ENCODE data around the gene DNTT.

Gene DNTT

GRCh38 chr10:96352027-96352426 is 47.8 kb downstream of the DNTT start:
- DNase-seq: no peak

DNA sequence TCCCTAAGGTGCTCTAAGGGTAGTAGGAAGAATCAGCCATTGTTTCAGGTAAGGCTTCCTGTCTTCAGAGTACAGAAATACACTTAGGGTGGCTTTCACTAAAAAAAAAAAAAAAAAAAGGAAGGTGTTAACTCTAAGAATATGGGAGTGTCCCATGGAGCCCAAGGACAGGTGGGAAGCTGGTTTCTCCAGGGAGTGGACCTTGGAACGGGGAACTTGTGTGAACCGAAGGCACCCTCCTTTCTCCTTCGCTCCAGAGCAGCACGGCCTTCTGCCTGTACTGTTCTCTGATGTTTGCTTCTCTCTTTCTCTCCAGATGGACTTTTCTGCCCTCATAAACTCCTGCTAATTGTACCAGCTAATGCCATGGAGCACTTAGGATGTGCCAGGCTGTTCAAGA is 48.3 kb downstream of the DNTT start:
- no peak for DNase-seq

GRCh38 chr10:96357038-96357620 is 52.9 kb downstream of the DNTT start:
- no peak for DNase-seq

DNA sequence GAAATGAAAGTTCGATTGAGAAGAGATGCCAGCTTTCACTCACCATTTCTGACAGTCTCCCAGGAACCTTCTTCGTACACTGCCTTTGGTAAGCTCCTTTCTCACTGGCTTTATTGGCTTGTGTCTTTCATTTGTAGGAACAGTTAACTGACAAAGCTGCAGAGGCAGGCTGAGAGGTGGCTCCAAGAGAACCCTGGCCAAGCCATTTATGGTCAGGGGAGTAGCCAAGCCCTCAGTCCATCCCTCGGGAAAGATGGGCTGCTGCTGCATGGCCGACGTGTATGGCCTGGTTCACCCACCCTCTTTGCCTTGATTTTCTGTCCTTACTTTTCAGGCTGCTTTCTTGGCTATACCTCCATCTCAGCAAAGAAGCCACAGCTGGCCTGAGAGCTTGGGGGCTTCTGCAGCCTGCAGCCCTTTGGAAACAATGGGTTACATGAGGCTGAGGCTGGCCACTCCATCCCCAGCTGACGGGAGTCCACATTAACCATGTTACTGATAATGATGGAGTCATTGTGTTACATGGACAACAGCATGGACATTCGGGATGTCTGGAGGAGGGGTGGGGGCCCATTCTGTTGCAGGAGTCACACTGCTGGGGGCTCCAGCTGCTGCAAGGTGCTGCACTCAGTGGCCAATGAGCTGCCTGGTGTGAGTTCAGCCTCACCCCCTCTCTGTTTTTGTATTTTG is 54.8 kb downstream of the DNTT start, which contains the start of gene OPALIN:
Gene OPALIN, minus strand, starts transcription at position 152 of the 690 bp plus-strand sequence. Its CDS starts 106 bp downstream, at position 46.
- DNase-seq: no peak

DNA sequence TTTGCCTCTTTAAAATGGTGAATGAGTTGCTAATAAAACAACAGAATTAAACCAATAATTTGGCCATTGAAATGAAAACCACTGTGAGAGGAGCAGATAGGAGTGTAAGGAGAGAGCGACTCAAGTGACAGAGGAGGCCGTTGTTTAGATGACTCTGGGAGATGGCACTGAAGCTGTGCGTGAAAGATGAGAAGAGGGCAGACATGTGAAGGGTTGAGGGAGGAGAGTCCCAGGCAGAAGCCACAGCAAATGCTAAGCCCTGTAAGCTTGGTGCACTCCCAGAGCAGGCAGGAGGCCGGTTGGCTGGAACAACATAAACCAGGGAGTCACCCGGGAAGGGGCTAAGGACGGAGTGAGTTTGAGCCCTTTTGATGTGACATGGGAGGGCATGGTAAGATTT is 55.4 kb downstream of the DNTT start:
- no peak for DNase-seq

GRCh38 chr10:96360331-96360730 is 56.1 kb downstream of the DNTT start:
- no peak for DNase-seq

DNA sequence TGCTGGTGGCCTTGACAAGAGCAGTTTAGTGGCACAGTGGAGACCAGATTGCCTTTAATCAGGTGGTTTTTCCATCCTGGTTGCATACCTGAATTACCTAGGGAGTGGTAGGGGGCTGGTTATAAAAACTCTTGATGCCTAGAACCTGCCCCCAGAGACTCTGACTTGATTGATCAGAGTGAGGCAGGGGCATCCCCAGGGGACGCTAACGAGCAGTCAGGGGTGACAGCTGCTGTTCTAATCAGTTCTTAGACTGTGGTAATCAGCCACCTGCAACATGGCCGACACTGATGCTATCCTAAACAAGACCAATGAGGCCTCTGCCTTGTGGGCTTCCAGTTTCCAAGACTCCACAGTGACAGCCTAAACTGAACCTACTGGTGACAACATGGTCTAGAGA is 56.5 kb downstream of the DNTT start:
- no peak for DNase-seq

DNA sequence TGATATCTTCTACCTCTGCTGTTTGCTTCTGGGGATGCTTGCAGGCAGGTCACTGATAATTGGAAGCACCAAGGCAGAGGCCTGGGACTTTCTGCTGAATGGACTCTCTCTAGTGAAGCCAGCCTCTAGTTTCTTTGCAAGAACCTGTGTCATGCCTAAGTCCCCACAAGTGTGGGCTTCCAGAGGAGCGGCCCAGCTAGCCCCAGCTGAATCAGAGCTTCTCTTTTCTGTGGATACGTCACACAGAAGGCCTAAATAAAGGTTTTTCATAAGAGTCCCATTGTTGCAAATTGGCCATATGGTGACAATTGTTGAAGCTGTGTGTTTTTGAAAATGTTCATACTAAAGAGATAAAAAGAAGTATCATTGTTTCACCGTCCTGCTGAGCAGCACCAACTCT is 61.3 kb downstream of the DNTT start:
- DNase-seq: no peak

GRCh38 chr10:96366508-96366907 is 62.3 kb downstream of the DNTT start:
- no peak for DNase-seq

- DNase-seq: no peak
Observed at GRCh38 chr10:96367470-96367869, 63.2 kb downstream of the DNTT start.

DNA sequence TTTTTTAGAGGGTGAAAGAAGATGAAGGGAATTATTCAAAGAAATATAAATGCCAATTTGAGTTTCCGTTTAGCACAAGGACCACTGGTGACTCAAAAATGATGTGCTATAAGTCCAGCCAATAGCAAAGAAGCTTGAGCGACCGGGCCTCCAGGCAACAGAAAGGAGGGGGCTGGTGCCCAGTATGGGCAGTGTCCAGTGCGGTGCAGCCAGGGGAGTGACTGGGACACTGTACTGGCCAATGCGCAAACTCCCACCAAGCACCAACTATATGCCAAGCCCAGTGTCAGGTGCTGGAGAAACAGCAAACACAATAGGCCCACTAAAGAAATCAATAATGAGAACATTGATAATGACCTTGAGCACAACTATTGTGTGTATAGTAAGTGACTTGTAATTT is 64.7 kb downstream of the DNTT start:
- no peak for DNase-seq

DNA sequence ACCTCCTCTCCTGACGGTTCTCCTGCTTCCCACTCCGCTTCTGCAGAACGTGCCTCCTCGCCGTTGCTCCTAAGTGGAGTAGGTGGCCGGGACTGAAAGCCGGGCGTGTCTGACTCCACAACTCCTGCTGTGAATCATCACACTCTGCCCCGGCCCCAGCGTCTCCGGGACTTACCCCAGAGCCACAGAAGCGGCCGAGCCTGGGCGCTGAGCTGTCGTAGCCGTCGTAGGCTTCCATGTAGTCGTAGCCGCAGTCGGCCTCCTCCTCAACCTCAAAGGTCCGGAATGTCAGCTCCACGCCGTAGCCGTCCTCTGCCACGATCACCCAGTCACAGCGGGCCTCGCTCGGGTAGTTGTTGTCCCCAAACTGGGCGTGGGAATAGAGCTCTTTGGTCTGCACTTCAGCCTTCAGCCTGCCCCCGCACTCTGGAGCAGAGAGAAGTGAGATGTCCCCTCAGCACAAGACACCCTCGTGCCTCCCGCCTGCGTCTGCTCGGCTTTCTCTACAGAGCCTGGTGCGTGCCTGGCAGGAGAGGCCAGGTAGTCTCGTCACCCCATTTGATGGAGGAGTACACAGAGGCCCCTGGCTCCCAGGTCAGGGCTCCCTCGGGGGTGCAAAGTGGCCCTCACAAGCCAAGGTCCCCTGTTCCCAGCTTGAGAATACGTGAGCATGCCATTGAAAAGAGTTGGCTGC is 65.8 kb downstream of the DNTT start:
- no peak for DNase-seq

DNA sequence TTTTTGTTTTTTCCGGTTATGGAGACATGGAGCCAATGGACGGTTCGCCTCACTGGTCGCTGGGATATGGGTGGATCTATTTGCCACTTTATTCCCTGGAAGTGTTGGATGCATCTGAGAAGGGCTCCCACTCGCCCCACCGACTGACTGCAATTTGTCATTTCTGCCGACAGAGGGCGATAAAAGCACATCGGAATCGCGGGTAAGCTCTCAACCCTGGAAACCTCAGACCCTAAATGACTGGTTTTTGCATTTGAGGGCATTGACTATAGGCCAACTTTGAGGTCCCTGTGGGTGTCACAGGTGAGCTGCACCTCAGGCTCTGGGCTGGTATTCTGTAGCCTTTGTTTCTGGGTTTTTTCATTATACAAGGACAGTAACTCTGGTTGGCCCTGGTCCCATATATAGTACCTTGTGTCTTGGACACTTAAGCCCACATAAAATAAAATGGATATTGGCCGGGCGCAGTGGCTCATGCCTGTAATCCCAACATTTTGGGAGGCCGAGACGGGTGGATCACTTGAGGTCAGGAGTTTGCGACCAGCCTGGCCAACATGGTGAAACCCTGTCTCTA is 66.4 kb downstream of the DNTT start:
- peak; percentile 41 for DNase-seq

DNA sequence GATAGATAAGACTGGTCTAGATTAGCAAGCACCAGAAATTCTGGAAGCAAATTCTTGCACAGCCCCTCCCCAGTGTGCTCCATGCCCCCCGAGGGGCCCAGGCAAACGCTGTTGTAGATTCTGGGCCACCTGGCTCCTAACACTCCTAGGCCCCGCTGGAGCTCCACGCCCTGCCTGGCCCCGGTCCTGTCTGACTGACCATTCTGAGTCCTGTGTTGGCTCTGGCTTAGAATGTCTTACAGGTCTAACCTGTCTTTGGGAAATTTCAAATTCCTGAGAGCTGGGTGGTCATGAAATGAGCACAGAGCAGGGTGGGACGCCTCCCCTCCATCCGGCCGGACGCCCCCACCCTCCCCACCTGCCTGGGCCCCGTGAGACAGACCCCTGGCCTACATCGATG is 67.1 kb downstream of the DNTT start:
- no peak for DNase-seq

DNA sequence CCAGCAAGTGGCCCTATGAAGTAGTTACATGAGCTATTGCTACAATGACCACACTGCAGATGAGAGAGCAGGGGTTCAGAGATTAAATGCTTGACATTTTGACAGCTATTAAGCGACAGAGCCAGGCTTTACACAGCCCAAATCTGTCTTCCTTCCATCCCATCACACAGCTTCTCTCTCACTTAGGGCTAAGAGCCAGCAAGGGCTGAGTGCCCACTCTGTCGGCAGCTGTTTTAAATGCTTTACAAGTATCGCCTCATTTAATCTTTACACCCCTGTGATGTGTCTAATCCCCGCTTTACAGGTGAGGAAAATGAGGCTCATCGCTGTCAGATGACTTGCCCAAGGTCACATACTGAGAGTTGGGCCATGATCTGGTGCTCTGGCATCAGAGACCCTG is 69.8 kb downstream of the DNTT start:
- DNase-seq: no peak

DNA sequence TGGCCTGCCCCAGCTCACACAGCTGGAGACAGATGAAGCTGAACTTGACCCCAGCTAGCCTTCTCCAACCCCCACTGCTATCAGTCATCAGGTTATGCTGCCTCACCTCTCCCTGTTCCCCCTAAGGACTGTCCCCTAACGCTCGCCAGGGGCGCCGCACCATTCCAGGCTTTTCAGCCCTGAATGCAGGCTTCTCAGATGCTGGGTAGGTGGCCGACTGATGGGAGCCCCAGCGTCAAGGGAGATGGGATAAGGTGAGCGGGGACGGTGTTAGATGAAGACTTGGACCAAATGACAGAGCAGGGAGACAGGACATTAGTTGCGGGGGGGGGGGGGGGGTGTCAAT is 70.4 kb downstream of the DNTT start:
- no peak for DNase-seq

- peak; percentile 87 for DNase-seq
Observed at GRCh38 chr10:96374985-96375830, 71.0 kb downstream of the DNTT start.

DNA sequence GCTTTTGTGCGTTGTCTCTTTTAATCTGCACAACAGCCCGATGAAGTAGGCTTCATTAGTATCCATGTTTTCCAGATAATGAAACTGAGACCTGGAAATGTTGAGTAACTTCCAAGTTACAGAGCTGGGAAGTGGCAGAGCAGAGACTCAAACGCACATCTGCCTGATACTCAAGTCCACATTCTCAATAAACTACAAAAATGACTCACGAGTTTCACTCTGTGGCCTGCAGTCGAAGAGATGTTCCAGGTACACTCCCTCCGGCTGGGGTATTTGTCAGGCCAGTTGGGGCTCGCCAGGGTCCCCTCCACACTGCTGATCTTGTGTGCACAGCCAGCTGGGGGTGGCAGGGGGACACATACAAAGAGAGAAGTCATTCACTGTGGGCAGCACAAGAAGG is 72.2 kb downstream of the DNTT start:
- no peak for DNase-seq

- no peak for DNase-seq
Observed at GRCh38 chr10:96377816-96378294, 73.6 kb downstream of the DNTT start.

DNA sequence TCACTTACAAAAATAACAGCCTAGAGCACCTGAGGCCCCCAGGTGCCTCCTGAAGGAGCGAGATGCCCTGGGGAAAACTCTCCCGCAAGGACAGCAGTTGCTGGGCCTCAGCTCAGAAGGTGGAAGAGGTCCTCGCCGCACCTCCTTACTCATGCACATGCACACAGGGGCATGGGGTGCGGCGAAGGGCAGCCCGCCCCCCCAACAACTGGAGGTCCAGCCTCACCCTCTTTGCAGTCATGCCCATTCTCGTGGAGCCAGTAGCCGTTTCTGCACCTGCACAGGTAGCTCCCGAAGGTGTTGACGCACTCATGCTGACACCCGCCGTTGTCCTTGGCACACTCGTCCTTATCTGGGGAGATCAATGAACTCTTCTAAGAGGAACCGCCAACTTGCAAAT is 74.5 kb downstream of the DNTT start:
- DNase-seq: no peak

GRCh38 chr10:96379758-96380157 is 75.5 kb downstream of the DNTT start:
- DNase-seq: no peak

DNA sequence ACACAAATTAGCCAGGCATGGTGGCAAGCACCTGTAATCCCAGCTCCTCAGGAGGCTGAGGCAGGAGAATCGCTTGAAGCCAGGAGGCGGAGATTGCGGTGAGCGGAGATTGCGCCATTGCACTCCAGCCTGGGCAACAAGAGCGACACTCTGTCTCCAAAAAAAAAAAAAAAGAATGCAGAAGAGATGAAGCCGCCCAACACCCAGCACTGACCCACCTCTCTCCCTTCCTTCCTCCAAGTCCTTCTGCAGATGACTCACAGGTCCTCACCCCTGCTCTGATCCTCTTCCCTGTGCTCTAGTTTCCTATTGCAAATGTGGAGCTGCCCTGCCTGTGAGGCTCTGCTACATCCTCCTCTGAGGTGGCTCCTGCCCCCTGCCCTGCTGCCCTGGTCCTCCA is 76.6 kb downstream of the DNTT start:
- DNase-seq: no peak

DNA sequence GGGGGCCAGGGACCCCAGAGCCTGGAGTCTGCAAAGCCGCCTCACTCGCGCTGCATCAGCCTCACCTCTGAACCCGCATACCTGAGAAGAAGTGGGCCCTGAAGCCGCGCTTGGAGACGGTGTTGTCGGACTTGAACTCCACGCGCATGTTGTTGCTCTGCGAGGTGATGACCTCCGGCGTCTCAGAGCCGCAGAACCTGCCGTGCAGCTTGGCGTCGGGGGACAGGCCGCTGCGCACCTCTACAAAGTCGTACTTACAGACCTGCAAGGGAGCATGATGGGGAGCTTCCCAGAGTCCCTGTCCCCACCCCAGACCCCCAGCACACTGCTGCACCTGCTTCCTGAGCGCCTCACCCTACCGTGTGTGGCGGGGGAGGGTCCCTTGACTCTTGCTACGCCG is 80.3 kb downstream of the DNTT start:
- no peak for DNase-seq

Measured in hematopoietic multipotent progenitor cell treated with erythropoietin and hydrocortisone succinate and interleukin-3 and kit ligand, for 8 days (in vitro differentiated cells).